IMR-90 (cell line): Measurements from ENCODE around the gene PLXDC1. TPM values are rescaled to one million over a fixed set of nuclear protein-coding genes. Genes with fewer than 3 reads are reported as not detected.
A peak's percentile ranks its signal among the peaks of the same experiment; 100 is the strongest.

ENCODE experiments used
- ATAC-seq: fragments of 200-7000 bp; cut with Tn5 transposase; 2 replicates; pipeline ENCODE4 v1.9.1; 2020; ENCODE audit warnings: low read depth, mild to moderate bottlenecking, moderate library complexity
- BruUV-seq: library from RNA; stranded (reverse); fragments of 400-500 nt; replicated peaks from 2 replicates; lab custom pipeline; 2021; lab: Mats Ljungman, UMichigan
- CTCF ChIA-PET: fragments of 300-600 bp; formaldehyde crosslinking; extraction: SDS; loops from one replicate; lab custom pipeline; 2021; ENCODE audit warnings: antibody characterized with exemption; lab: Yijun Ruan, JAX
- POLR2A ChIA-PET: fragments of 300-600 bp; sonication (Branson Sonifier 250); formaldehyde crosslinking; loops from one replicate; lab custom pipeline; 2022; ENCODE audit warnings: antibody characterized with exemption; ENCODE audit not compliant: unreplicated experiment; lab: Charles Lee
- DNase-seq: peaks from one replicate; pipeline ENCODE4 v3.0.0; 2013
- H2AFZ ChIP-seq: replicated peaks from 2 replicates; pipeline ENCODE3; 2013; ENCODE audit warnings: low read length, mild to moderate bottlenecking; ENCODE audit not compliant: poor library complexity
- H2AK5ac ChIP-seq: 2 replicates; pipeline ENCODE4 v1.6.1; 2013; ENCODE audit warnings: low read depth, low read length, inconsistent platforms
- H2AK9ac ChIP-seq: replicated peaks from 2 replicates; pipeline ENCODE3; 2013; ENCODE audit warnings: mild to moderate bottlenecking, low read depth, low read length, moderate library complexity; ENCODE audit not compliant: poor library complexity
- H2BK120ac ChIP-seq: 2 replicates; pipeline ENCODE4 v1.6.1; 2013; ENCODE audit warnings: low read depth, low read length, inconsistent platforms
- H2BK15ac ChIP-seq: 3 replicates; pipeline ENCODE4 v1.6.1; 2013; ENCODE audit warnings: low read depth, low read length, inconsistent platforms
- H2BK20ac ChIP-seq: 2 replicates; pipeline ENCODE4 v1.6.1; 2013; ENCODE audit warnings: low read depth, mild to moderate bottlenecking, inconsistent platforms, low read length, moderate library complexity
- H2BK5ac ChIP-seq: 2 replicates; pipeline ENCODE4 v1.6.1; 2013; ENCODE audit warnings: mild to moderate bottlenecking, low read depth, low read length, inconsistent platforms; ENCODE audit not compliant: poor library complexity, severe bottlenecking
- H3K14ac ChIP-seq: replicated peaks from 2 replicates; pipeline ENCODE4 v1.6.1; 2013; ENCODE audit warnings: low read depth, low read length, inconsistent platforms
- H3K18ac ChIP-seq: 2 replicates; pipeline ENCODE4 v1.6.1; 2013; ENCODE audit warnings: low read depth, low read length, control low read depth
- H3K23ac ChIP-seq: 2 replicates; pipeline ENCODE4 v1.6.1; 2013; ENCODE audit warnings: low read depth, low read length, inconsistent platforms
- H3K27ac ChIP-seq: 2 replicates; pipeline ENCODE4 v1.5.1; 2013; ENCODE audit warnings: mild to moderate bottlenecking, control low read depth, low read length; ENCODE audit not compliant: insufficient read depth
- H3K27me3 ChIP-seq: 2 replicates; pipeline ENCODE4 v1.6.1; 2013; ENCODE audit warnings: low read length; ENCODE audit not compliant: control insufficient read depth, insufficient read depth
- H3K36me3 ChIP-seq: 2 replicates; pipeline ENCODE4 v1.6.1; 2013; ENCODE audit warnings: low read length, mixed read lengths; ENCODE audit not compliant: control insufficient read depth, insufficient read depth
- H3K4ac ChIP-seq: 2 replicates; pipeline ENCODE4 v1.6.1; 2013; ENCODE audit warnings: low read depth, low read length, inconsistent platforms
- H3K4me1 ChIP-seq: 2 replicates; pipeline ENCODE4 v1.6.1; 2013; ENCODE audit warnings: low read length, mixed read lengths; ENCODE audit not compliant: control insufficient read depth, insufficient read depth
- H3K4me2 ChIP-seq: 2 replicates; pipeline ENCODE4 v1.6.1; 2013; ENCODE audit warnings: low read depth, mild to moderate bottlenecking, control low read depth, low read length, moderate library complexity
- H3K4me3 ChIP-seq: 2 replicates; pipeline ENCODE4 v1.5.1; 2013; ENCODE audit warnings: low read depth, mild to moderate bottlenecking, control low read depth, low read length, moderate library complexity; ENCODE audit not compliant: insufficient read depth
- H3K56ac ChIP-seq: 2 replicates; pipeline ENCODE4 v1.6.1; 2013; ENCODE audit warnings: low read length, inconsistent platforms; ENCODE audit not compliant: insufficient read depth; ENCODE audit errors: extremely low read depth
- H3K79me1 ChIP-seq, 2 experiments: 2 replicates each; pipeline ENCODE4 v1.6.1; 2013; ENCODE audit warnings: low read length in 2 of 2, inconsistent platforms in 1 of 2, low read depth in 1 of 2
- H3K9ac ChIP-seq: 2 replicates; pipeline ENCODE4 v1.6.1; 2013; ENCODE audit warnings: low read depth, low read length, control low read depth
- H3K9me1 ChIP-seq: 2 replicates; pipeline ENCODE4 v1.6.1; 2013; ENCODE audit warnings: low read length, inconsistent platforms; ENCODE audit not compliant: insufficient read depth
- H3K9me3 ChIP-seq: 2 replicates; pipeline ENCODE4 v1.6.1; 2013; ENCODE audit warnings: low read length; ENCODE audit not compliant: control insufficient read depth, insufficient read depth
- H4K20me1 ChIP-seq: 2 replicates; pipeline ENCODE4 v1.6.1; 2013; ENCODE audit warnings: low read length, inconsistent platforms; ENCODE audit not compliant: insufficient read depth
- H4K5ac ChIP-seq: 2 replicates; pipeline ENCODE4 v1.6.1; 2013; ENCODE audit warnings: mild to moderate bottlenecking, low read depth, low read length, control low read depth
- H4K8ac ChIP-seq, 2 experiments: 2 replicates each; pipeline ENCODE4 v1.6.1; 2013; ENCODE audit warnings: low read depth in 2 of 2, low read length in 2 of 2, control low read depth in 1 of 2, inconsistent platforms in 1 of 2
- H4K91ac ChIP-seq: 2 replicates; pipeline ENCODE4 v1.6.1; 2013; ENCODE audit warnings: low read depth, low read length, inconsistent platforms; ENCODE audit not compliant: insufficient read depth
- CEBPB ChIP-seq: IDR thresholded peaks from 2 replicates; pipeline ENCODE4 v1.6.1; 2012; ENCODE audit warnings: low read depth, low read length, improper control_type of control experiment
- MAFK ChIP-seq: IDR thresholded peaks from 2 replicates; pipeline ENCODE4 v1.6.1; 2012; ENCODE audit warnings: low read depth, low read length, improper control_type of control experiment
- MAZ ChIP-seq: IDR thresholded peaks from 2 replicates; pipeline ENCODE4 v1.6.1; 2012; ENCODE audit warnings: low read depth, mild to moderate bottlenecking, low read length, improper control_type of control experiment, moderate library complexity, borderline replicate concordance
- MXI1 ChIP-seq: IDR thresholded peaks from 2 replicates; pipeline ENCODE4 v1.6.1; 2012; ENCODE audit warnings: low read depth, mild to moderate bottlenecking, low read length, moderate library complexity, borderline replicate concordance
- RAD21 ChIP-seq: IDR thresholded peaks from 2 replicates; pipeline ENCODE4 v1.6.1; 2012; ENCODE audit warnings: low read length, improper control_type of control experiment
- RCOR1 ChIP-seq: IDR thresholded peaks from 2 replicates; pipeline ENCODE4 v1.6.1; 2012; ENCODE audit warnings: mild to moderate bottlenecking, low read length, improper control_type of control experiment; ENCODE audit not compliant: insufficient replicate concordance
- RFX5 ChIP-seq: IDR thresholded peaks from 2 replicates; pipeline ENCODE4 v1.8.0; 2012; ENCODE audit warnings: low read depth, mild to moderate bottlenecking, low read length, moderate library complexity
- SMC3 ChIP-seq: fragments of 150-350 bp; IDR thresholded peaks from 2 replicates; pipeline ENCODE4 v1.6.1; 2016; ENCODE audit warnings: low read depth, mild to moderate bottlenecking, antibody characterized with exemption, low read length, moderate library complexity
- WGBS, 2 experiments: methylation state at CpG; one replicate each; pipeline versions ENCODE4 v1.1.5 to v1.1.7; 2013; ENCODE audit warnings: missing lambda C conversion rate in 2 of 2; ENCODE audit not compliant: insufficient read length in 1 of 2; ENCODE audit errors: extremely low coverage in 2 of 2; 5-methylcytosine and 5-hydroxymethylcytosine counted together
- dilution Hi-C: fragments of 300-500 bp; cut with HindIII; formaldehyde crosslinking; loops from one replicate; pipeline ENCODE4 v1.14.3; 2018; ENCODE audit warnings: low sequenced_read_pairs; ENCODE audit not compliant: unreplicated experiment
- in situ Hi-C: fragments of 300-500 bp; cut with MboI; formaldehyde crosslinking; loops from 3 replicates; pipeline ENCODE4 v1.14.3; 2019; ENCODE audit warnings: low sequenced_read_pairs, inconsistent platforms, mixed read lengths
- intact Hi-C: fragments of 100-400 bp; cut with micrococcal nuclease; formaldehyde crosslinking; loops from 2 replicates; pipeline ENCODE4 v1.10.0; 2022
- polyA plus RNA-seq, 3 experiments: library from polyadenylated mRNA; depleted of rRNA; stranded (reverse); fragments of >200 nt; gene quantifications; 2 replicates each; pipeline ENCODE4 v1.2.3, GENCODE V29; 2012; ENCODE audit warnings: low replicate concordance in 1 of 3
- total RNA-seq: library from RNA; depleted of rRNA; stranded (reverse); fragments of >200 nt; gene quantifications from 2 replicates; pipeline ENCODE4 v1.2.3, GENCODE V29; 2012
- TF ChIP-seq, protein P1 (sequence below): conservative IDR thresholded peaks from 2 replicates; pipeline ENCODE4 v1.5.1; 2012; ENCODE audit warnings: mild to moderate bottlenecking, low read depth, low read length, improper control_type of control experiment

The PLXDC1 gene
- total and polyA plus RNA-seq, 2 of the 4 experiments (the other 2 are of a cell fraction), result under 0.01 to 0.50 TPM

DNA sequence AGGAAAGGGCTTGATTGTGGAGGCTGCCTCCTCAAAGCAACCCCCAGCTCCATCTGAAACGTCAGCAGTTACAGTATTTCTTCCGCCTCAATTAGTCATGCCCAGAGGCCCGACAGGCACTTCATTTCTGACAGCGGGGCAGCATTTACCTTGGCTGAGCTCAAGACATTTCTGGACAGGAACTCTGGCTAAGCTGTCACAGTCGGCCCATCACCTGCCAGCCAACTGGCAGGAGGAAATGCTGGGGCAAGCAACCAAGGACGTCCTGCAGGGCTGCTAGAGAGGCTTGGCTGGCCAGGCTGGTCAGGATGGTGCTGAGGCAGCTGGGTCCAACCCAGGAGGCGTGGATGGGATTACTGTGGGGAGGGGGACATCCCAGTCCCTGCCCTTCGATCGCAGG is 27.8 kb downstream of the PLXDC1 start:
- ChIA-PET CTCF (no interaction called here), POLR2A (no interaction called here)
- Histone ChIP-seq H3K56ac (no peak overlapping the region), H3K9me3 (no peaks in the 10 kb centered on the region), H4K20me1 (no peaks in the 10 kb centered on the region), H3K14ac (no peak overlapping the region), H3K4me1 (no peaks in the 10 kb centered on the region), H3K4ac (no peak overlapping the region), H2AK5ac (no peak overlapping the region), H2BK120ac (no peak overlapping the region), H4K5ac (no peak overlapping the region), H4K91ac (no peak overlapping the region), H3K23ac (no peak overlapping the region), H3K36me3 (no peaks in the 10 kb centered on the region), H3K79me1 (no peaks in the 10 kb centered on the region), H2BK20ac (no peak overlapping the region), H3K9me1 (0 out of 2 replicates have a peak, but pooled peaks cover 3% of the 10 kb centered on the region), H3K18ac (no peak overlapping the region), H2BK5ac (no peak overlapping the region), H3K27ac (no peak overlapping the region), H3K4me3 (no peak overlapping the region), H3K9ac (no peak overlapping the region), H2AFZ (no peak overlapping the region), H3K4me2 (no peak overlapping the region), H4K8ac (no peak overlapping the region), H2AK9ac (peak overlapping the region; percentile 34), H3K27me3 (peaks cover 2% of the 10 kb centered on the region), H2BK15ac (no peak overlapping the region)
- 72% methylated on average over 4 of the region's 9 CpGs; no CpG with 5 or more reads in 1 of the 2 experiments for WGBS, 2 experiments
- DNase-seq (no peak), ATAC-seq (no peak)
- TF ChIP-seq SMC3 (no peak), RCOR1 (no peak), RAD21 (no peak), CEBPB (no peak), RFX5 (no peak), MAFK (no peak), MXI1 (no peak), MAZ (no peak)
- TF ChIP-seq, protein P1, sequence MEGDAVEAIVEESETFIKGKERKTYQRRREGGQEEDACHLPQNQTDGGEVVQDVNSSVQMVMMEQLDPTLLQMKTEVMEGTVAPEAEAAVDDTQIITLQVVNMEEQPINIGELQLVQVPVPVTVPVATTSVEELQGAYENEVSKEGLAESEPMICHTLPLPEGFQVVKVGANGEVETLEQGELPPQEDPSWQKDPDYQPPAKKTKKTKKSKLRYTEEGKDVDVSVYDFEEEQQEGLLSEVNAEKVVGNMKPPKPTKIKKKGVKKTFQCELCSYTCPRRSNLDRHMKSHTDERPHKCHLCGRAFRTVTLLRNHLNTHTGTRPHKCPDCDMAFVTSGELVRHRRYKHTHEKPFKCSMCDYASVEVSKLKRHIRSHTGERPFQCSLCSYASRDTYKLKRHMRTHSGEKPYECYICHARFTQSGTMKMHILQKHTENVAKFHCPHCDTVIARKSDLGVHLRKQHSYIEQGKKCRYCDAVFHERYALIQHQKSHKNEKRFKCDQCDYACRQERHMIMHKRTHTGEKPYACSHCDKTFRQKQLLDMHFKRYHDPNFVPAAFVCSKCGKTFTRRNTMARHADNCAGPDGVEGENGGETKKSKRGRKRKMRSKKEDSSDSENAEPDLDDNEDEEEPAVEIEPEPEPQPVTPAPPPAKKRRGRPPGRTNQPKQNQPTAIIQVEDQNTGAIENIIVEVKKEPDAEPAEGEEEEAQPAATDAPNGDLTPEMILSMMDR, result no peak
- dilution Hi-C loops (no loop called here), in situ Hi-C loops (no loop called here), intact Hi-C loops (no loop called here)
- BruUV-seq, result no TSS peak
